ENCODE data around the gene SCFD2. TPM values are rescaled to one million over a fixed set of nuclear protein-coding genes. Genes with fewer than 3 reads are reported as not detected.

SCFD2 gene
- total RNA-seq, 2 experiments from 2014 or later, result 18.8 to 19.9 TPM

DNA sequence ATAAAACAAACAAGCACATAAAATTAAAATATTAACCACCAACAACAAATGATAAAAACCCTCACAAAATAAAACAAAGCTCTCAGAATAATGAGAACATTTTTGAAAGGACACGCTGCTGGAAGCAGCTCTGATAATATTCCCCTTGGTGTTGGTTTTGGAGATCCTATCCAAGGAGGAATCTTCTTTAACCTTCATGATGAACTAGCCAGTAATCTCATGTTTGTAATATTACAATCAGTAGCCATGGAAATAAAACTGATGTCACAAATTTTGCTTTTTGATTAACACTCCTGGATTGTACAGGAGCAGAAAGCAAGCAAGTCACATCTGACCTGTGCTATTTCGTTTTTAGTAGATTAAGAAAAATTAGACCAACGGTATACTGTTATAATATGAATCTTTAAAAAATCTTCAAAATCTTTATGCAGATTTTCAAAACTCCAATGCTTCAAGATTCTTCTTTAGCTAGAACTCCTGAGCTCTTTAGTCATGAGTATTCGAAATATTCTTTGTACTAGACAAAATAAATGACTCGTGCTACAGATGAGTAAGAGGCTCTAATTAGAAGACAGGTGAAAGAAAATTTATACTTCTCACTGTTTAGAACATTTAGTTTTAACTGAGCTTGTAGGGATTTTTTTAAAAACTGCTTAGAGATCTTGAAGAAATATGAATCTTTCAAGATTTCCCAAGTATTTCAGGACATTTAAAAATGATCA lies 349.6 kb downstream of the SCFD2 start:
- Mint-ChIP-seq H3K27me3 (no peaks in the 10 kb centered on the region), H3K4me3 (no peak overlapping the region), H3K4me1 (ENCODE audit: low read depth) (peaks cover 22% of the 10 kb centered on the region), H3K36me3 (peaks cover 2% of the 10 kb centered on the region), H3K27ac (no peak overlapping the region), H3K9me3 (no peaks in the 10 kb centered on the region)
- no peak for DNase-seq
- ChIA-PET POLR2A (no interaction called here), CTCF (interaction anchor here (0.7 to 2.5 kb wide), 3 partner anchors 363 to 1217 kb away, joined by 3 to 13 read pairs (median 3); no protein-coding TSS in a partner anchor)
- intact Hi-C loops (cut with micrococcal nuclease), result loop anchor here (10.0 kb wide), 2 partner anchors 119 to 349 kb away; partner anchors contain the start of gene SCFD2

DNA sequence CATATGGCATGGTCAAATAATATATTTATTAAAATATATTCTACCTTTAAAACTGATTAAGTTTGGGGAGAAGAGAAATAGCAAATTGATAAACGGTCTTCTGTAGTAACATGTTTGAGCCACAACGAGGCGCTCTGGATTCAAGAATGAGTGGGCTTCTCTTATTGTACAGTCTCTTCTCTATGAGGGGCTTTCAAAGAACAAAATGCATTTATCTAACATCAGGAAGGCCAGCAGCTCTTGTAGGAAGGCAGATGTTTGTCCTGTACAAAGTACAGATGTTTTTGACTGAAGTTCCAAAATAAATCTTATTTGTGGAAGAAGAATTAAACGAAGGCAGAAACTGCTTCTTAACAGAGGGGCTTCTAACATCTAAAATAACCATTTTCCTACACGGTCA lies 350.2 kb downstream of the SCFD2 start:
- Mint-ChIP-seq H3K36me3 (peaks cover 2% of the 10 kb centered on the region), H3K9me3 (no peaks in the 10 kb centered on the region), H3K27ac (no peak overlapping the region), H3K27me3 (no peaks in the 10 kb centered on the region), H3K4me1 (ENCODE audit: low read depth) (peaks cover 22% of the 10 kb centered on the region), H3K4me3 (no peak overlapping the region)
- CTCF ChIA-PET, result interaction anchor here (0.7 to 2.5 kb wide), 4 partner anchors 9 to 1218 kb away, joined by 3 to 13 read pairs (median 3); no protein-coding TSS in a partner anchor
- POLR2A ChIA-PET, result no interaction called here
- peak; percentile 21 for DNase-seq
- intact Hi-C loops (cut with micrococcal nuclease), result loop anchor here (2.0 to 10.0 kb wide), 4 partner anchors 119 to 1213 kb away; partner anchors contain the start of genes PDGFRA and SCFD2

DNA sequence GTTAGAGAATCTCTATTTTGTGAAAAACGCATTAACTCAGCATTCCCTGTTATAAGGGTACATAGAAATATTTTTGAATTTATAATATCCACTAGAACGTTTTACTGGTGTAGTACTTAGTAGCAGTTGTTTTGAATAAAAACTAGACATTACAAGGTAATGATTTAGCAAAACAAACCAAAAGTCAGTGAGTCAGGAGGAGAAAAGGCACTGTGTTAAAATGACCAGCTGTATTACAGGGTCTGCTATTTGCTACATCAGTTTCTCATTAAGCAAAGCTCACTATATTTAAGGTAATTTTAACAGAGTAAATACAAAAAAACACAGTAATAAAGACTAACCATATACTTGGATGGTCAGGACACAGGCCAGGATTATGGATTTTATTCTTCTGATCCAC lies 351.0 kb downstream of the SCFD2 start:
- intact Hi-C loops (cut with micrococcal nuclease), result loop anchor here (2.0 to 10.0 kb wide), 4 partner anchors 120 to 1214 kb away; partner anchors contain the start of genes PDGFRA and SCFD2
- no peak for DNase-seq
- Mint-ChIP-seq H3K27ac (no peak overlapping the region), H3K4me3 (no peak overlapping the region), H3K4me1 (ENCODE audit: low read depth) (peaks cover 23% of the 10 kb centered on the region), H3K27me3 (no peaks in the 10 kb centered on the region), H3K36me3 (peaks cover 2% of the 10 kb centered on the region), H3K9me3 (no peaks in the 10 kb centered on the region)
- ChIA-PET POLR2A (no interaction called here), CTCF (interaction anchor here (1.1 to 2.5 kb wide), 3 partner anchors 8 to 1219 kb away, joined by 3 to 13 read pairs (median 4); no protein-coding TSS in a partner anchor)

DNA sequence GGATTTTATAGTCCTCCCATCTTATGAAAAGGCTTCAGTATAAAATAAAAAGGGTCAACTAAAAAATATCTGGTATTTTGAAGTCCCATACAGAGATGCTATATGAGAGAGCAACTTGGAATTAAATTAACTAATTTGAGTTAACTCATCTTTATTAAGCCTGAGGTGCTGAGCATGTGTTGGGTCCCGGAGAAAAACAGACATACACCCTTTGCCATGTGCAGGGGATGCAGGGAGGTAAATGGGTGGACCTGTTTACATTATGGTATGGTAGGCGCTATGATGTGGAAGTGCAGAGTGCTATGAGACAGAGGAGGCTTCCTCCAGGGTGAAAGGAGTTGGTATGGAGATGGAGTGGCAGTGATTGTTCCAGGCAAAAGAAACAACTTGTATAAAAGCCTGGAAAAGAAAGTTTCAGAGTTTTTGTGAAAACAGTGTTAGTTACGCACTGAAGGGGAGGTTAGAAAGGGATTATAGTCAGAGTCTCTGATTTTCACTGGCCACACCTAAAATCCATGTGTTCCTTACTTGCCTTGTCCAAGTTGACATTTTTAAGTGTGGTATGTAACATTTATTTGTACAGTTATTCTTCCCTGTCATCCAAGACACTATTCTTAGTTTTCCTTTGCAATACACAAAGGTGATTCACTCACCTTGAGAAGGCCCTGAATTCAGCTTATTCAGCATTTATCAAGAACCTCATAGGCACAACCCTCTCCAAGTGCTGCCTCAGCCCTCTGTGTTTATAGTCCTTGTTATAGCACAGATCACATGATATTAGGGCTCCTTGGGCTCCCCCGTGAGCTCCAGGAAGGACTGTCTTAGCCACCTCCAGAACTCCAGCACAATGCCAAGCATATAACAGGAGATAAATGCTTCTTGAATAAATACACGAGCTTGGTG lies 351.7 kb downstream of the SCFD2 start:
- Mint-ChIP-seq H3K9me3 (no peaks in the 10 kb centered on the region), H3K4me1 (ENCODE audit: low read depth) (peaks cover 26% of the 10 kb centered on the region), H3K36me3 (peaks cover 3% of the 10 kb centered on the region), H3K27ac (no peak overlapping the region), H3K27me3 (no peaks in the 10 kb centered on the region), H3K4me3 (no peak overlapping the region)
- POLR2A ChIA-PET, result no interaction called here
- DNase-seq, result no peak
- CTCF ChIA-PET, result interaction anchor here (0.8 to 2.5 kb wide), 5 partner anchors 8 to 1219 kb away, joined by 3 to 13 read pairs (median 4); no protein-coding TSS in a partner anchor
- intact Hi-C loops (cut with micrococcal nuclease), result loop anchor here (2.0 to 10.0 kb wide), 4 partner anchors 121 to 1215 kb away; partner anchors contain the start of genes PDGFRA and SCFD2

DNA sequence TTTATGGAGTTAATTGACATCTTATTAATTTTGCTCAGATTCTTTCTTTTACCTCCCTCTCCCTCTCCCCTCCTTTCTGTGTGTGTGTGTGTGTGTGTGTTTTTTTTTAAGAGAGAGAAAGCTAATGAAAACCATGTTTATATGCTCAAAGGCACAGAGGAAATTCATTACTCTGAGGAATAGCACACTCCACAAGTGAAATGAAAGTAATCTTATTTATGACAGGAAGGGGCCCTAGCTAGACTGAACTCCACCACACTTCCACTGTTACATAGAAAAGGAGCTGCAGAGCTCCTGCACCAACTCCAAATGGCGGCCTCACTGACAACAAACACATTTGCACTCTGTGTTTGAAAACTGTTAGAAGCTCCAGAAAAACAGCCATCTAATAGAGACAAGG lies 353.1 kb downstream of the SCFD2 start:
- Mint-ChIP-seq H3K4me3 (no peak overlapping the region), H3K4me1 (ENCODE audit: low read depth) (peaks cover 26% of the 10 kb centered on the region), H3K27me3 (no peaks in the 10 kb centered on the region), H3K27ac (no peak overlapping the region), H3K36me3 (peaks cover 10% of the 10 kb centered on the region), H3K9me3 (peaks cover 2% of the 10 kb centered on the region)
- intact Hi-C loops (cut with micrococcal nuclease), result loop anchor here (10.0 kb wide), 2 partner anchors 122 to 352 kb away; partner anchors contain the start of gene SCFD2
- ChIA-PET CTCF (interaction anchor here (1.5 kb wide), 1 partner anchor 1221 kb away, joined by 6 read pairs; no protein-coding TSS in a partner anchor), POLR2A (interaction anchor here (0.5 kb wide), 1 partner anchor 141 kb away, joined by 4 read pairs; no protein-coding TSS in a partner anchor)
- peak; percentile 15 for DNase-seq

DNA sequence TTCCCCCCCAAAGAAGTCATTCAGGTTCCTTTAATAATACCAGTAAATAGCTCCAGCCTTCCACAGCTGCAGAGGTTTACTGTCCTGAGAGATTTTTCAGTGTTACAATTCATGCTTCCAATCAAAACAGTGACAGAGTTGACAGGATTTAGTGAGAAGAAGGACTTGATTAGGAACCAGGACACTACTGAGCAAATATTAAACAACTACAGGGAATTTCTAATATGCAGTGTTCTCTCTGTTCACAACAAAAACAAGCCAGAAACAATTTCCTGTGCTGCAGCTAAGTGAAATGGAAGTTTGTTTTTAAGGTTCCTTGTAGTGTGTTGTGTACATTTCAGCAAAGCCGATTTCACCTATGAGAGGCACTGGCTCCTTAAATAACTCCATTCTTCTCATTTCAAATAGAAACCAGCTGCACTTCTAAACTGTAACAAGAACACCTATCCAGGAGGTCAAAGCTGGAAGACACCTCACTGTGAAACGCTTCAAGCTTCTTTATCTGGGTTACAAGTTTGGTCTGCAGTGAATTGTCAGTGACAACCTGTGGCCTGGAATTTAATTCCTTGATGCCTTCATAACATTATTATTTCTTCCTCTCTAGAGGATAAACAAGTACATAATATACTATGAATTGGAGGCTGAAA lies 354.5 kb downstream of the SCFD2 start:
- intact Hi-C loops (cut with micrococcal nuclease), result loop anchor here (10.0 kb wide), 2 partner anchors 123 to 353 kb away; partner anchors contain the start of gene SCFD2

DNA sequence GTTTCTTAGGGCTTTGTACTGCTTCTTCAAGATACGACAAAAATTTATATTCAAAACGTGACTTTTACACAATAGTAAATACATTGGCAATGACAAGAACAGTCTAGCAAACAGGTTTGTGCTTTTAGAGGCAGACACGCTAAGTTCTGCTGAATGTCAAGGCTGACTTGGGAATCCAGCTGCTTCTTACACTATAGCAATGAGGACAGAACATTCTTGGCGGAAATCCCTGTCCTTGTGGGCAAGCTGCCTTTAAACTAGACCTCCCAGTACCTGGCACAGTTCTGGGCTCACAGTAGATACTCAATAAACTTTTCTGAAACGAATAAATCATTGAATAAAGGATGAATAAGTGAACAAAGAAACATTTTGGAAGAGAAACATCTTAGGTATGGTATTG lies 355.5 kb downstream of the SCFD2 start:
- Mint-ChIP-seq H3K27ac (no peak overlapping the region), H3K27me3 (no peaks in the 10 kb centered on the region), H3K4me1 (ENCODE audit: low read depth) (peaks cover 26% of the 10 kb centered on the region), H3K36me3 (peaks cover 11% of the 10 kb centered on the region), H3K4me3 (no peak overlapping the region), H3K9me3 (peaks cover 6% of the 10 kb centered on the region)
- POLR2A ChIA-PET, result no interaction called here
- intact Hi-C loops (cut with micrococcal nuclease), result loop anchor here (10.0 kb wide), 2 partner anchors 124 to 354 kb away; partner anchors contain the start of gene SCFD2
- CTCF ChIA-PET, result no interaction called here
- DNase-seq, result no peak

More for the DNA sequence above, 354.5 kb downstream of the SCFD2 start:
- H3K36me3 Mint-ChIP-seq, result peaks cover 11% of the 10 kb centered on the region
- no peak overlapping the region for H3K4me3 Mint-ChIP-seq
- no peaks in the 10 kb centered on the region for H3K27me3 Mint-ChIP-seq
- no peak for DNase-seq
- ChIA-PET POLR2A (no interaction called here), CTCF (interaction anchor here (0.6 to 1.2 kb wide), 3 partner anchors 99 to 1223 kb away, joined by 3 to 4 read pairs (median 3); no protein-coding TSS in a partner anchor)
- H3K27ac Mint-ChIP-seq, result no peak overlapping the region
- peaks cover 6% of the 10 kb centered on the region for H3K9me3 Mint-ChIP-seq
- H3K4me1 Mint-ChIP-seq (ENCODE audit: low read depth), result peaks cover 26% of the 10 kb centered on the region

DNA sequence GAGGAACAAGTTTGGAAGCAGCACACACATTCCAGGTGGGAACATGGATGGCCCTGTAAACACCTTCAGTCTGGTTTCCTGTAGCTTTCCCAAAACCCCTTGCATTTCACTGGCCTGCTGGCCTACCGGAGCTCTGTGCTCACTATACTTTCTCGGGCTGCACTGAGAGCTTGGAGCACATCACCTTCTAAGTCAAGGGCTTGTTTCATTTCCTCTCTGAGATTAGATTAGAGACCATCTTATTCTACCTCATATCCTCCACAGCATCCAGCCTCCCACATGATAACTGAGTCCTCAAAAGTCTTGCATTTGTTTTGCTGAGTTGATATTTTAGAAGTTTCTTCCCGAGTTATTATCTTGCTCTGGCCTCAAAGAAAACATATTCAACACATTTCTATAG lies 356.0 kb downstream of the SCFD2 start:
- ChIA-PET POLR2A (interaction anchor here (0.6 kb wide), 1 partner anchor 168 kb away, joined by 3 read pairs; no protein-coding TSS in a partner anchor), CTCF (no interaction called here)
- Mint-ChIP-seq H3K4me3 (no peak overlapping the region), H3K4me1 (ENCODE audit: low read depth) (peaks cover 26% of the 10 kb centered on the region), H3K27ac (no peak overlapping the region), H3K9me3 (peaks cover 6% of the 10 kb centered on the region), H3K36me3 (peaks cover 9% of the 10 kb centered on the region), H3K27me3 (no peaks in the 10 kb centered on the region)
- intact Hi-C loops (cut with micrococcal nuclease), result loop anchor here (10.0 kb wide), 2 partner anchors 125 to 355 kb away; partner anchors contain the start of gene SCFD2
- no peak for DNase-seq

DNA sequence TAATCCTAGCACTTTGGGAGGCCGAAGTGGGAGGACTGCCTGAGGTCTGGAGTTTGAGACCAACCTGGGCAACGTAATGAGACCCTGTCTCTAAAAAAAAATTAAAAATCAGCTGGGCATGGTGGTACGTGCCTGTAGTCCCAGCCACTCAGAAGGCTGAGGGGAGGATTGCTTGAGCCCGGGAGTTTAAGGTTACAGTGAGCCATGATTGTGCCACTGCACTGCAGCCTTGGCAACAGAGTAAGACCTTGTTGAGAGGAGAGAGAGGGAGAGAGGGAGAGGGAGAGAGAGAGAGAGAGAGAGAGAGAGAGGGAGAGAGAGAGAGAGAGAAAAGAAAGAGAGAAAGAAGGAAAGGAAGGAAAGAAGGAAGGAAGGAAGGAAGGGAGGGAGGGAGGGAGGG lies 358.8 kb downstream of the SCFD2 start:
- ChIA-PET CTCF (interaction anchor here (1.2 kb wide), 1 partner anchor 8 kb away, joined by 3 read pairs; no protein-coding TSS in a partner anchor), POLR2A (no interaction called here)
- intact Hi-C loops (cut with micrococcal nuclease), result no loop called here
- H3K4me3 Mint-ChIP-seq, result no peak overlapping the region
- no peaks in the 10 kb centered on the region for H3K27me3 Mint-ChIP-seq
- no peak for DNase-seq
- H3K9me3 Mint-ChIP-seq, result peaks cover 6% of the 10 kb centered on the region
- peaks cover 9% of the 10 kb centered on the region for H3K36me3 Mint-ChIP-seq
- H3K4me1 Mint-ChIP-seq (ENCODE audit: low read depth), result peaks cover 9% of the 10 kb centered on the region
- no peak overlapping the region for H3K27ac Mint-ChIP-seq

DNA sequence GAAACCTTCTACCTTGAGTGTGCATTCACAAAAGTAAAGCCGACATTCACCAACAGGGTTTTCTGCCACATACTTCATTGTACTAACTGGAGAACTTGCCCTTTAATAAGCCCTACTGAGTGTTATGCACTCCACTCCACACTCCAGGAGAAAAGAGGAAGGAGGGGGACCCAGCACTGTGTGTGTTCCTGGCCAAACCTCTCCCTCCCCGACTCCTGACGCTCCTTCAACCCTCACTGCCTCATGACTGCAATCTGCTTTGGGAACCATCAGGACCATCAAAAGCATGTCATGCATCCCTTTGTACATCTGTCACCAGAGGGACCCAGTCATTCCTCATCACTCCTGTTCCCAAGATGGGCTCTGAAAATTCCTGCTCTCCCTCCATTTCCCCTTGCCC lies 360.1 kb downstream of the SCFD2 start:
- H3K9me3 Mint-ChIP-seq, result peaks cover 6% of the 10 kb centered on the region
- no peaks in the 10 kb centered on the region for H3K27me3 Mint-ChIP-seq
- H3K4me3 Mint-ChIP-seq, result no peak overlapping the region
- no peak overlapping the region for H3K27ac Mint-ChIP-seq
- DNase-seq, result no peak
- H3K36me3 Mint-ChIP-seq, result peaks cover 9% of the 10 kb centered on the region
- H3K4me1 Mint-ChIP-seq (ENCODE audit: low read depth), result peaks cover 6% of the 10 kb centered on the region
- intact Hi-C loops (cut with micrococcal nuclease), result no loop called here
- ChIA-PET POLR2A (no interaction called here), CTCF (no interaction called here)

DNA sequence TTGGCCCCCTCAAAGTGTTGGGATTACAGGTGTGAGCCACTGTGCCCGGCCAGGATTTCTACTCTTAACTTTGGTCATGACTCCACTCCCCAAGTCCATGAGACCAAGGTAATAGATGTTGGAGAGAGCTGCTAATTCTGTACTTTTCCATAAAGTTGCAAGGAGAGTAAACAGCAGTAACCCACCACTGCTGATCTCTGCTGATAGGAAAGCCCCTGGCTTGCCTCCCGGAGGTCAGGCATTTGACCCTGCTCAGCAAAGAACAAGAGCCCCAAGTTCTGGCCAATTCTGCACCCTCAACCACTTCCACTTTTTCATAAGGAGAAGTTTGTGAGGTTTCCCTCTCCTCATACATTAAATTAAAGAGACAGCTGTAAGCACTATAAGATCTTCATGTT lies 360.7 kb downstream of the SCFD2 start:
- intact Hi-C loops (cut with micrococcal nuclease), result no loop called here

More for the DNA sequence above, 360.7 kb downstream of the SCFD2 start:
- Mint-ChIP-seq H3K9me3 (peaks cover 6% of the 10 kb centered on the region), H3K27me3 (no peaks in the 10 kb centered on the region), H3K4me3 (no peak overlapping the region), H3K27ac (no peak overlapping the region), H3K4me1 (ENCODE audit: low read depth) (peaks cover 5% of the 10 kb centered on the region), H3K36me3 (peaks cover 9% of the 10 kb centered on the region)
- no peak for DNase-seq
- CTCF ChIA-PET, result no interaction called here
- POLR2A ChIA-PET, result no interaction called here
